ENCODE measurements around the gene ADAMTS8.

Gene ADAMTS8

GRCh38 chr11:130390071-130390758 lies 38.2 kb downstream of the ADAMTS8 start:
- DNase-seq = peak in 1 of 2 experiments; percentile 6

- no peak for DNase-seq
Measured at GRCh38 chr11:130389335-130389935, 39.0 kb downstream of the ADAMTS8 start.

- no peak for DNase-seq
Measured at GRCh38 chr11:130388607-130389205, 39.7 kb downstream of the ADAMTS8 start.

- DNase-seq = no peak
Measured at GRCh38 chr11:130386056-130386455, 42.4 kb downstream of the ADAMTS8 start.

- DNase-seq = no peak
Measured at GRCh38 chr11:130383344-130384211, 44.8 kb downstream of the ADAMTS8 start.

GRCh38 chr11:130381317-130381716 lies 47.1 kb downstream of the ADAMTS8 start:
- DNase-seq = no peak

- no peak for DNase-seq
Measured at GRCh38 chr11:130380778-130381177, 47.6 kb downstream of the ADAMTS8 start.

GRCh38 chr11:130379276-130379675 lies 49.1 kb downstream of the ADAMTS8 start:
- DNase-seq = no peak

GRCh38 chr11:130370845-130371590 lies 57.4 kb downstream of the ADAMTS8 start:
- no peak for DNase-seq

GRCh38 chr11:130369713-130370112 lies 58.7 kb downstream of the ADAMTS8 start:
- no peak for DNase-seq

GRCh38 chr11:130369141-130369691 lies 59.2 kb downstream of the ADAMTS8 start:
- no peak for DNase-seq

- DNase-seq = no peak
Measured at GRCh38 chr11:130359419-130359818, 69.0 kb downstream of the ADAMTS8 start.

GRCh38 chr11:130358398-130358797 lies 70.0 kb downstream of the ADAMTS8 start:
- DNase-seq = no peak
